ENCODE results near the gene DNAJC6.
"Not testable (repeated sequence)": the region's sequence is repeated elsewhere in the genome, so short reads cannot be mapped to it uniquely, and the experiment has no call there.

The DNAJC6 gene

GRCh38 chr1:65355031-65355712 is 45.8 kb downstream of the DNAJC6 start:
- DNase-seq (ENCODE audit: low read depth in 1 of 2, low spot score in 1 of 2), result no peak

GRCh38 chr1:65357291-65357960 is 48.1 kb downstream of the DNAJC6 start:
- no peak for DNase-seq (ENCODE audit: low read depth in 1 of 2, low spot score in 1 of 2)

GRCh38 chr1:65359888-65360287 is 50.5 kb downstream of the DNAJC6 start:
- DNase-seq (ENCODE audit: low read depth in 1 of 2, low spot score in 1 of 2), result no peak

GRCh38 chr1:65360648-65361047 is 51.3 kb downstream of the DNAJC6 start:
- no peak for DNase-seq (ENCODE audit: low read depth in 1 of 2, low spot score in 1 of 2)

- no peak for DNase-seq (ENCODE audit: low read depth in 1 of 2, low spot score in 1 of 2)
Measured at GRCh38 chr1:65362545-65362944, 53.2 kb downstream of the DNAJC6 start.

DNA sequence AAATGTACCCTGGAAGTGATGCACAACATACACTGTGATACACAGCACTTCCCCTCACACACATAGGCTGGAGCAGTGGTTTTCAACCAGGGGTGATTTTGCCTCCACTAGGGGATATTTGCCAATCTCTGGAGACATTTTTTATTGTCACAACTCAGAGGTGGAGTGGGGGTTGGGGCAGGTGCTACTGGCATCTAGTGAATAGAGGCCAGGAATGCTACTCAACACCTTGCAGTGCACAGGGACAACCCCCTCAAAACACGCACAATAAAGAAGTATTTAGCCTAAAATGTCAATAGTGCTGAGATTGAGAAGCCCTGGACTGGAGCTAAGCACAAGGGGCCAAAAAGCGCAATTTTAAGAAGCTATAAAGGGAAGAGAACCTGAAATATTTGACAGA is 54.1 kb downstream of the DNAJC6 start:
- no peak for DNase-seq (ENCODE audit: low read depth in 1 of 2, low spot score in 1 of 2)

DNA sequence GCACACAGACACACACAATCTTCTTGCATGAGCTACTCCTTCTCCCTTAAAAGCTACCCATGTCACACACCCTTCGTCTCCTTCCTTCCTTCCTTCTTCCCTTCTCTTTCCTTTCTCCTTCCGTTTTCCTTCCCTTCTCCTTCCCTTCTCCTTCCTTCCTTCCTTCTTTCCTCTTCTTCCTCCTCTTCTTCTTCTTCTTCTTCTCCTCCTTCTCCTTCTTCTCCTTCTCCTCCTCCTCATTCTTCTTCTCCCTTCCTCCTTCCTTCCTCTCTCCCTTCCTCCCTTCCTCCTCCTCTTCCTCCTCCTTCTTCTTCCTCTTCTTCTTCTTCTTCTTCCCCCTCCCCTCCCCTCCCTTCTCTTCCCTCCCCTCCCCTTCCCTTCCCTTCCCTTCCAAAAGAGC is 59.1 kb downstream of the DNAJC6 start:
- no peak for DNase-seq (ENCODE audit: low read depth in 1 of 2, low spot score in 1 of 2)

GRCh38 chr1:65371544-65371943 is 62.2 kb downstream of the DNAJC6 start:
- no peak for DNase-seq (ENCODE audit: low read depth in 1 of 2, low spot score in 1 of 2)

- no peak for DNase-seq (ENCODE audit: low read depth in 1 of 2, low spot score in 1 of 2)
Measured at GRCh38 chr1:65372557-65372956, 63.2 kb downstream of the DNAJC6 start.

GRCh38 chr1:65377496-65378246 is 68.3 kb downstream of the DNAJC6 start:
- DNase-seq (ENCODE audit: low read depth in 1 of 2, low spot score in 1 of 2), result no peak

- no peak for DNase-seq (ENCODE audit: low read depth in 1 of 2, low spot score in 1 of 2)
Measured at GRCh38 chr1:65378247-65378946, 69.1 kb downstream of the DNAJC6 start.

DNA sequence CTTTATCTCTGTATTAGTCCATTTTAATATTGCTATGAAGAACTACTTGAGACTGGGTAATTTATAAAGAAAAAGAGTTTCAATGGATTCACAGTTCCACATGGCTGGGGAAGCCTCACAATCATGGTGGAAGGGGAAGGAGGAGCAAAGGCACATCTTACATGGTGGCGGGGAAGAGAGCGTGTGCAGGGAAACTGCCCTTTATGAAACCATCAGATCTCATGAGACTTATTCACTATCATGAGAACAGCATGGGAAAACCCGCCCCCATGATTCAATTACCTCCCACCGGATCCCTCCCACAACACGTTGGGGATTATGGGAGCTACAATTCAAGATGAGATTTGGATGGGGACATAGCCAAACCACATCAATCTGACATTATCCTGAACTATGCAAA is 75.1 kb downstream of the DNAJC6 start:
- DNase-seq (ENCODE audit: low read depth in 1 of 2, low spot score in 1 of 2), result not testable (repeated sequence)

GRCh38 chr1:65386439-65386838 is 77.1 kb downstream of the DNAJC6 start:
- no peak for DNase-seq (ENCODE audit: low read depth in 1 of 2, low spot score in 1 of 2)

DNA sequence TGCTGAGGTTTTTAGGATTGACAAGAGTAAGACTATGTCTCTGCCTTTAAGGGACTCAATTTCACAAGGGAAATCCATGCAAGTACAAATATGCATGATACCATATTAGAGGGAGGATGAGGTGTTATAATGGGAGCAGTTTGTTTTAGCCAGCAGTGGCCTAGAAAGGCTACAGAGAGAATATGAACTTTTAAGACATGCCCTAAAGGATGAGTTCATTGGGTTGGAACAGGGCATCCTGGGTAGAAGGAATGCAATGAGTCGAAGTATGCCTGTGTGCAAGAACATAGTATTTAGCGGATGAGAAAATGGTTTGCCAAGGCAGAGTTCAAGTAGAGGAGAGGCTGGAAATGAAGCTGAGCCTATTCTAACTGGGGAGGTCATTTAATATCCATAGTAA is 78.5 kb downstream of the DNAJC6 start:
- no peak for DNase-seq (ENCODE audit: low read depth in 1 of 2, low spot score in 1 of 2)

GRCh38 chr1:65388908-65389695 is 79.8 kb downstream of the DNAJC6 start:
- DNase-seq (ENCODE audit: low read depth in 1 of 2, low spot score in 1 of 2), result no peak

DNA sequence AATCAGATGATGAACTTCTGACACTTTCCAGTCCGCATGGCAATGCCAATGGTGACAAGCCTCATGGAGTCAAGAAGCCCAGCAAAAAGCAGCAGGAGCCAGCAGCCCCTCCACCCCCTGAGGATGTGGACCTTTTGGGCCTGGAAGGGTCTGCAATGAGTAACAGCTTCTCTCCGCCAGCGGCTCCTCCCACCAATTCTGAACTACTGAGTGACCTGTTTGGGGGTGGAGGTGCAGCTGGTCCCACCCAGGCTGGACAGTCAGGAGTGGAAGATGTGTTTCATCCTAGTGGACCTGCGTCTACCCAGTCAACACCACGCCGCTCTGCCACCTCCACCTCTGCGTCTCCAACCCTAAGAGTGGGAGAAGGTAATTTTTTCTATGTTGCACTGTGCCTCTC is 83.2 kb downstream of the DNAJC6 start:
- DNase-seq (ENCODE audit: low read depth in 1 of 2, low spot score in 1 of 2), result no peak

GRCh38 chr1:65393347-65393746 is 84.0 kb downstream of the DNAJC6 start:
- no peak for DNase-seq (ENCODE audit: low read depth in 1 of 2, low spot score in 1 of 2)

- DNase-seq (ENCODE audit: low read depth in 1 of 2, low spot score in 1 of 2), result no peak
Measured at GRCh38 chr1:65393928-65394327, 84.6 kb downstream of the DNAJC6 start.

DNA sequence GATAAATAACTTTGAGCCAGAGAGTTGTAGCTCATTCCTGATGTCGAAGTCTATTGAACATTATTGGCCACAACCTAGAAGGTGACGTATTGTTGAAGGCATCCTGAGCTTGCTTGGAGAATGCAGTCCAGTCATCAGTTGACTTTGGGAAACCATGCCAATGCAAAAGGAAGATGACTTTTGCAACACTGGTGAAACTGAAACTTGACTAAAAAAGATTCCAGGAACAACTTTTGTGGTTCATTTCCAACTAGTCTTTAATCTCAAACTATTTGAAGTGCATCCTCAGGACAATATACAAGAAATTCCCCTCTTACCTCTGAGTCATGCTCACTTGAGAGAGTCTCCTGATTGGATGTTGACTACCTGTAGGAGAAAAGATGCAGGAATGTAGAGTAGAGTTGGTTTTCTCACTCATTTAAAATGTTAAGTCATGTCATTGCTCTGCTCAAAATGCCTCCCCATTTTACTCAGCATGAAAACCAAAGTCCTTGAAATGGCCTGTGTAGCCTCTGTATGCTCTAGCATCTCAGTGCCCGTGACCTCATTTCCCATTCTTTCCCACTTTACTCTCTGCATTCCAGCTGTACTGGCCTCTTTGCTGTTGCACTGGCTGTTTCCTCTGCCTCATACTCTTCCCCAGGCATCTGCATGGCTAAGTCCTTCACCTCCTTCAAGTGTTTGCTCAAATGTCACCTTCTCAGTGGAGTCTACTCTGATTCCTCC is 86.7 kb downstream of the DNAJC6 start:
- no peak for DNase-seq (ENCODE audit: low read depth in 1 of 2, low spot score in 1 of 2)

DNA sequence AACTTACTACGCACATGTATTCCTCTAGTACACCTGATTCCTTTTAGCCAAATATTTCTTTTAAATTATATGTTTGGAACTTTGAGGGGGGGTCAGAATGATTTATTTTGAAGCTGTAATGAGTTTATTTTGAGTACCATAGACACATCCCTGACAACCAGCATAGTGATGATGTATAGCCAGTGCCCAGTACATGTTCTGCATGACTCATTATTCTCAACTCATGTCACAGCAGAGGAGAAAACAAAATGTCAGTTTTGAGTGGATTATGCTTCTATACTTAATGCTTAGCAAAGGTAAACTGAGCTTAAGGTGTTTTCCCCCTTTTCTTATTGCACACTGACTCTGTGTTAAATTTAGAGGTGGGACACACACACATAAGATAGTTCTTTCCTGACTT is 88.7 kb downstream of the DNAJC6 start:
- DNase-seq (ENCODE audit: low read depth in 1 of 2, low spot score in 1 of 2), result no peak

Data from stimulated activated CD4-positive, alpha-beta T cell treated with anti-CD3 and anti-CD28 coated beads, Interleukin-15, amount 100 ng/mL, for 1 hour (primary cell).